HCT116 (cell line): ENCODE measurements around the gene LY6G6F. TPM values are rescaled to one million over a fixed set of nuclear protein-coding genes. Genes with fewer than 3 reads are reported as not detected.

Experiments used
- ATAC-seq: fragments of 200-7000 bp; cut with Tn5 transposase; 2 replicates; pipeline ENCODE4 v1.9.1; 2020; ENCODE audit warnings: mild to moderate bottlenecking, moderate library complexity
- BruUV-seq: library from RNA; stranded (reverse); fragments of 400-500 nt; replicated peaks from 2 replicates; lab custom pipeline; 2021; lab: Mats Ljungman, UMichigan
- CTCF ChIA-PET: fragments of 300-600 bp; sonication (Branson Sonifier 250); formaldehyde crosslinking; loops from one replicate; lab custom pipeline; 2021; ENCODE audit warnings: antibody characterized with exemption; lab: Charles Lee
- POLR2A ChIA-PET: fragments of 300-600, 350-600 bp; sonication (Branson Sonifier 250); formaldehyde crosslinking; loops from one replicate; lab custom pipeline; 2021; ENCODE audit warnings: antibody characterized with exemption; lab: Charles Lee
- RAD21 ChIA-PET, 2 experiments: fragments of 300-600 bp; sonication (Branson Sonifier 250); formaldehyde crosslinking; loops; one replicate each; lab custom pipeline; 2023; ENCODE audit warnings: low total read pairs in 2 of 2; ENCODE audit not compliant: uncharacterized antibody in 2 of 2, unreplicated experiment in 2 of 2, low non-redundant PET in 1 of 2; lab: Charles Lee
- DNase-seq: peaks from one replicate; pipeline ENCODE4 v3.0.0-alpha.2; 2010; ENCODE audit warnings: low read depth, low spot score
- H2AFZ ChIP-seq: fragments of 200-600 bp; shearing (Covaris generic), sonication (generic); 2 replicates; pipeline ENCODE4 v1.6.1; 2017; ENCODE audit warnings: low read depth, mixed run types, mixed read lengths, antibody characterized with exemption, low read length; ENCODE audit not compliant: poor library complexity, severe bottlenecking
- H3K27ac ChIP-seq: 2 replicates; pipeline ENCODE4 v1.5.1; 2012; ENCODE audit warnings: low read depth, low read length
- H3K27me3 ChIP-seq: fragments of 200-600 bp; sonication (generic); 2 replicates; pipeline ENCODE4 v1.6.1; 2016; ENCODE audit warnings: mixed run types, low read length, mixed read lengths; ENCODE audit not compliant: insufficient read depth
- H3K36me3 ChIP-seq, 2 experiments: fragments of 200-500 bp in 1 of 2; fragments of 200-600 bp in 1 of 2; sonication (Bioruptor generic) in 1 of 2; sonication (generic) in 1 of 2; 2 replicates each; pipeline versions ENCODE4 v1.5.1 to v1.6.1; 2014 to 2016; ENCODE audit warnings: low read length in 2 of 2, inconsistent platforms in 1 of 2, mixed read lengths in 1 of 2, mixed run types in 1 of 2; ENCODE audit not compliant: insufficient read depth in 2 of 2, control insufficient read depth in 1 of 2
- H3K4me1 ChIP-seq, 2 experiments: fragments of 200-600 bp in 1 of 2; sonication (generic) in 1 of 2; 2 replicates each; pipeline versions ENCODE4 v1.5.1 to v1.6.1; 2012 to 2017; ENCODE audit warnings: low read length in 2 of 2, inconsistent platforms in 1 of 2, mild to moderate bottlenecking in 1 of 2, mixed read lengths in 1 of 2, mixed run types in 1 of 2, moderate library complexity in 1 of 2; ENCODE audit not compliant: insufficient read depth in 2 of 2, control insufficient read depth in 1 of 2
- H3K4me2 ChIP-seq: fragments of 200-600 bp; sonication (generic); 2 replicates; pipeline ENCODE4 v1.6.1; 2017; ENCODE audit warnings: mixed run types, low read length, mixed read lengths
- H3K4me3 ChIP-seq, 2 experiments: fragments of 200-600 bp in 1 of 2; sonication (generic) in 1 of 2; replicated peaks in 1 of 2; 2 replicates each; pipeline ENCODE4 v1.5.1; 2011 to 2016; ENCODE audit warnings: low read length in 2 of 2, control low read depth in 1 of 2, low read depth in 1 of 2, mild to moderate bottlenecking in 1 of 2, mixed read lengths in 1 of 2, mixed run types in 1 of 2
- H3K79me2 ChIP-seq: fragments of 200-600 bp; sonication (generic); 2 replicates; pipeline ENCODE4 v1.6.1; 2017; ENCODE audit warnings: mild to moderate bottlenecking, mixed run types, low read length, moderate library complexity, mixed read lengths; ENCODE audit not compliant: insufficient read depth
- H3K9ac ChIP-seq: fragments of 200-600 bp; sonication (generic); 2 replicates; pipeline ENCODE4 v1.6.1; 2016; ENCODE audit warnings: low read length, mixed read lengths
- H3K9me2 ChIP-seq: fragments of 200-600 bp; sonication (generic), shearing (Covaris generic); 2 replicates; pipeline ENCODE4 v1.6.1; 2017; ENCODE audit warnings: mixed run types, mild to moderate bottlenecking, moderate library complexity; ENCODE audit not compliant: insufficient read depth
- H3K9me3 ChIP-seq, 2 experiments: fragments of 200-500 bp in 1 of 2; fragments of 200-600 bp in 1 of 2; sonication (Bioruptor generic) in 1 of 2; sonication (generic) in 1 of 2; 2 replicates each; pipeline ENCODE4 v1.6.1; 2014 to 2017; ENCODE audit warnings: low read length in 2 of 2, mixed read lengths in 2 of 2, inconsistent platforms in 1 of 2, low read depth in 1 of 2, mild to moderate bottlenecking in 1 of 2, mixed run types in 1 of 2, moderate library complexity in 1 of 2; ENCODE audit not compliant: control insufficient read depth in 1 of 2, insufficient read depth in 1 of 2
- H4K20me1 ChIP-seq: fragments of 200-600 bp; sonication (generic), shearing (Covaris generic); 2 replicates; pipeline ENCODE4 v1.6.1; 2017; ENCODE audit warnings: mixed run types, mild to moderate bottlenecking, moderate library complexity; ENCODE audit not compliant: insufficient read depth
- CEBPB ChIP-seq: IDR thresholded peaks from 2 replicates; pipeline ENCODE4 v1.6.1; 2012; ENCODE audit warnings: low read depth
- EGR1 ChIP-seq: IDR thresholded peaks from 2 replicates; pipeline ENCODE4 v1.6.1; 2012; ENCODE audit warnings: low read depth
- EZH2 ChIP-seq: fragments of 200-600 bp; sonication (generic); IDR thresholded peaks from 2 replicates; pipeline ENCODE4 v1.6.1; 2017; ENCODE audit warnings: antibody characterized with exemption, mixed run types
- JUND ChIP-seq: IDR thresholded peaks from 2 replicates; pipeline ENCODE4 v1.6.1; 2012
- RAD21 ChIP-seq: IDR thresholded peaks from 2 replicates; pipeline ENCODE4 v1.6.1; 2012; ENCODE audit warnings: low read depth, mild to moderate bottlenecking
- SIN3A ChIP-seq: IDR thresholded peaks from 2 replicates; pipeline ENCODE4 v1.6.1; 2012; ENCODE audit warnings: low read depth
- SP1 ChIP-seq: IDR thresholded peaks from 2 replicates; pipeline ENCODE4 v1.6.1; 2012; ENCODE audit warnings: low read depth
- SRF ChIP-seq: IDR thresholded peaks from 2 replicates; pipeline ENCODE4 v1.6.1; 2012; ENCODE audit warnings: low read depth
- ZFX ChIP-seq: fragments of 450-650 bp; IDR thresholded peaks from 2 replicates; pipeline ENCODE4 v1.6.1; 2017
- ZNF274 ChIP-seq: fragments of 200-500 bp; sonication (Bioruptor generic); IDR thresholded peaks from 2 replicates; pipeline ENCODE4 v1.6.1; 2014; ENCODE audit warnings: mild to moderate bottlenecking, low read depth, low read length, inconsistent platforms
- intact Hi-C: fragments of 100-400 bp; cut with micrococcal nuclease; formaldehyde crosslinking; loops from 2 replicates; pipeline ENCODE4 v1.10.0; 2022
- total RNA-seq: library from RNA; stranded (reverse); gene quantifications from one replicate; pipeline ENCODE4 v1.2.1, GENCODE V29; 2021; ENCODE audit not compliant: unreplicated experiment
- TF ChIP-seq, protein P1 (sequence below): IDR thresholded peaks from 2 replicates; pipeline ENCODE4 v1.6.1; 2012; ENCODE audit warnings: low read depth
- TF ChIP-seq, protein P2 (sequence below): IDR thresholded peaks from 2 replicates; pipeline ENCODE4 v1.6.1; 2012
- TF ChIP-seq, protein P3 (sequence below): IDR thresholded peaks from 2 replicates; pipeline ENCODE4 v1.6.1; 2012
- TF ChIP-seq, protein P4 (sequence below): IDR thresholded peaks from 2 replicates; pipeline ENCODE4 v1.6.1; 2011; ENCODE audit warnings: mild to moderate bottlenecking, low read length, moderate library complexity; ENCODE audit not compliant: insufficient replicate concordance; ENCODE audit errors: extremely low read depth

LY6G6F gene
- total RNA-seq, 1 experiment from 2014 or later = not detected

DNA sequence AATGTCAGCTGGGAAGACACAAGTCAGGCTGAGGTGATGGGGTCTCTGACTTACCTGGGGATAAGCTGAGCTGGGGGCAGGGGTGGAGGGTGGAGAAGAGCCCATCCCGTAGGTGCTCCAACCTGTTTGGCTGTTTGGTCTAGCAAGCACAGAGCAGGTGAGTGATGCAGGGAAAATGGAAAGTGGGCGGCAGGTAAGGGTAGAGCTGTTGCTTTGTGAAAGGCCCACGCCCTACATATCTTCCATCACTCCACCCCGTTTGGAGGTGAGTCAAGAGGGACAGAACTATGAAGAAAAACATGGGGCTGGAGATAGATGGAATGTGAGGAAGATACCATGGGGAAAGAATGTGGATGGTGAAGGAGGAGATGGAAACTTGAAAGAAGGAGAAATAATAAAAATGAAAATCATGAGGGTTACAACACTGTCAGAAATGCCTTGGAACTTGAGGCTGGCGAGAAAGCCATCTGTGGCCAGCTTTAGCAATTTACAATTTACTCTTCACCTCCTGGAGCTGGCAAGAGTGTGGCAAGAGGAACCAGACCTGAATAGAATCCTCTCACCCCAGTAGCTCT lies 13.6 kb downstream of the LY6G6F start:
- no peak for DNase-seq
- CTCF ChIA-PET = no interaction called here
- Histone ChIP-seq H3K27me3 (no peaks in the 10 kb centered on the region), H3K79me2 (no peaks in the 10 kb centered on the region), H3K4me2 (peak overlapping the region; percentile 45; the same call in 1 of the 2 replicates), H3K9me3 (no peaks in the 10 kb centered on the region), H3K27ac (no peak overlapping the region), H3K9me2 (no peaks in the 10 kb centered on the region), H3K4me1 (peaks cover 28 to 43% of the 10 kb centered on the region in 2 experiments), H3K9ac (no peak overlapping the region), H4K20me1 (no peaks in the 10 kb centered on the region), H2AFZ (no peak overlapping the region), H3K36me3 (no peaks in the 10 kb centered on the region), H3K4me3 (no peak overlapping the region)
- RAD21 ChIA-PET = interaction anchor here in 1 of 2 experiments (0.5 kb wide), 1 partner anchor 110 kb away, joined by 8 read pairs; no protein-coding TSS in a partner anchor
- ATAC-seq = no peak
- no TSS peak for BruUV-seq
- intact Hi-C loops = no loop called here
- TF ChIP-seq, protein P1, sequence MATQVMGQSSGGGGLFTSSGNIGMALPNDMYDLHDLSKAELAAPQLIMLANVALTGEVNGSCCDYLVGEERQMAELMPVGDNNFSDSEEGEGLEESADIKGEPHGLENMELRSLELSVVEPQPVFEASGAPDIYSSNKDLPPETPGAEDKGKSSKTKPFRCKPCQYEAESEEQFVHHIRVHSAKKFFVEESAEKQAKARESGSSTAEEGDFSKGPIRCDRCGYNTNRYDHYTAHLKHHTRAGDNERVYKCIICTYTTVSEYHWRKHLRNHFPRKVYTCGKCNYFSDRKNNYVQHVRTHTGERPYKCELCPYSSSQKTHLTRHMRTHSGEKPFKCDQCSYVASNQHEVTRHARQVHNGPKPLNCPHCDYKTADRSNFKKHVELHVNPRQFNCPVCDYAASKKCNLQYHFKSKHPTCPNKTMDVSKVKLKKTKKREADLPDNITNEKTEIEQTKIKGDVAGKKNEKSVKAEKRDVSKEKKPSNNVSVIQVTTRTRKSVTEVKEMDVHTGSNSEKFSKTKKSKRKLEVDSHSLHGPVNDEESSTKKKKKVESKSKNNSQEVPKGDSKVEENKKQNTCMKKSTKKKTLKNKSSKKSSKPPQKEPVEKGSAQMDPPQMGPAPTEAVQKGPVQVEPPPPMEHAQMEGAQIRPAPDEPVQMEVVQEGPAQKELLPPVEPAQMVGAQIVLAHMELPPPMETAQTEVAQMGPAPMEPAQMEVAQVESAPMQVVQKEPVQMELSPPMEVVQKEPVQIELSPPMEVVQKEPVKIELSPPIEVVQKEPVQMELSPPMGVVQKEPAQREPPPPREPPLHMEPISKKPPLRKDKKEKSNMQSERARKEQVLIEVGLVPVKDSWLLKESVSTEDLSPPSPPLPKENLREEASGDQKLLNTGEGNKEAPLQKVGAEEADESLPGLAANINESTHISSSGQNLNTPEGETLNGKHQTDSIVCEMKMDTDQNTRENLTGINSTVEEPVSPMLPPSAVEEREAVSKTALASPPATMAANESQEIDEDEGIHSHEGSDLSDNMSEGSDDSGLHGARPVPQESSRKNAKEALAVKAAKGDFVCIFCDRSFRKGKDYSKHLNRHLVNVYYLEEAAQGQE = no peak
- TF ChIP-seq RAD21 (no peak), JUND (no peak), EZH2 (no peak), CEBPB (no peak), ZNF274 (no peak), EGR1 (no peak), SP1 (no peak), SIN3A (no peak), SRF (no peak), ZFX (no peak)
- TF ChIP-seq, protein P2, sequence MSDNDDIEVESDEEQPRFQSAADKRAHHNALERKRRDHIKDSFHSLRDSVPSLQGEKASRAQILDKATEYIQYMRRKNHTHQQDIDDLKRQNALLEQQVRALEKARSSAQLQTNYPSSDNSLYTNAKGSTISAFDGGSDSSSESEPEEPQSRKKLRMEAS = no peak
- TF ChIP-seq, protein P3, sequence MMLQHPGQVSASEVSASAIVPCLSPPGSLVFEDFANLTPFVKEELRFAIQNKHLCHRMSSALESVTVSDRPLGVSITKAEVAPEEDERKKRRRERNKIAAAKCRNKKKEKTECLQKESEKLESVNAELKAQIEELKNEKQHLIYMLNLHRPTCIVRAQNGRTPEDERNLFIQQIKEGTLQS = no peak
- TF ChIP-seq, protein P4, sequence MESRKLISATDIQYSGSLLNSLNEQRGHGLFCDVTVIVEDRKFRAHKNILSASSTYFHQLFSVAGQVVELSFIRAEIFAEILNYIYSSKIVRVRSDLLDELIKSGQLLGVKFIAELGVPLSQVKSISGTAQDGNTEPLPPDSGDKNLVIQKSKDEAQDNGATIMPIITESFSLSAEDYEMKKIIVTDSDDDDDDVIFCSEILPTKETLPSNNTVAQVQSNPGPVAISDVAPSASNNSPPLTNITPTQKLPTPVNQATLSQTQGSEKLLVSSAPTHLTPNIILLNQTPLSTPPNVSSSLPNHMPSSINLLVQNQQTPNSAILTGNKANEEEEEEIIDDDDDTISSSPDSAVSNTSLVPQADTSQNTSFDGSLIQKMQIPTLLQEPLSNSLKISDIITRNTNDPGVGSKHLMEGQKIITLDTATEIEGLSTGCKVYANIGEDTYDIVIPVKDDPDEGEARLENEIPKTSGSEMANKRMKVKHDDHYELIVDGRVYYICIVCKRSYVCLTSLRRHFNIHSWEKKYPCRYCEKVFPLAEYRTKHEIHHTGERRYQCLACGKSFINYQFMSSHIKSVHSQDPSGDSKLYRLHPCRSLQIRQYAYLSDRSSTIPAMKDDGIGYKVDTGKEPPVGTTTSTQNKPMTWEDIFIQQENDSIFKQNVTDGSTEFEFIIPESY = no peak
- POLR2A ChIA-PET = no interaction called here
